Astrocyte (in vitro differentiated cells and primary cell): ENCODE measurements around the gene MAML2.

Experiments used
- CTCF ChIP-seq: IDR thresholded peaks from 2 replicates; pipeline ENCODE4 v1.5.1; 2011; ENCODE audit warnings: low read depth, mild to moderate bottlenecking, inconsistent platforms, low read length, moderate library complexity; ENCODE audit not compliant: insufficient read depth
- EZH2 ChIP-seq: IDR thresholded peaks from 2 replicates; pipeline ENCODE4 v1.6.1; 2012; ENCODE audit warnings: mild to moderate bottlenecking, low read length, inconsistent platforms; ENCODE audit not compliant: insufficient read depth

DNA sequence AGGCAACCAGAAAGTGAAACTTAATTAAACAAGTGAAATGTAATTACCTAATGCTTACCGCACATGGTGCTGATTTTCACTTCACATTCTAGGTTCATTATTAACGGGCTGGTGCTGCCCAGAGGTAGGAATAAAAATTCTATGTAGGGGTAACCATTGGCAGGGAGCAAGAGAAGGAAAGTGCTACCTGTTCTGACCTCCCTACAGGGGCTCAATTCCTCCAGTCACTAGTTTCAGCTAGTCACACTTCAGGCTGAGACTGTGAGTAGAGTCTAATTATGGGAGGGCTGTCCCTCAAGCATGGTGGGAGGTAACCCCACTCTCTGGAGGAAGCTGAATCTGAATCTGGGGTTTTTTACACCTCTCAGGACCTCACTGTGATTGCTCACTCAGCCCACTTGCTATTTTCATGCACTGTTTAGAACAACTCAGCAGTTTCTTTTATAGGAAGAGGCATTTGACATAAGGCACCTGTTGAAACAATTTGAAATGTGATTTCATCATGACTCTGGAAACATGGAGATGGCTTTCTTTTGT, 75.4 kb downstream of the MAML2 start:
- TF ChIP-seq CTCF: no peak
- TF ChIP-seq EZH2: no peak
